Mesendoderm (in vitro differentiated cells): Measurements from ENCODE around the gene DTNB.

Experiments used
- DNase-seq: peaks from one replicate; pipeline ENCODE4 v3.0.0; 2013
- H2AK5ac ChIP-seq: 2 replicates; pipeline ENCODE4 v1.6.1; 2013; ENCODE audit warnings: low read length, inconsistent platforms
- H2BK120ac ChIP-seq: 2 replicates; pipeline ENCODE4 v1.6.1; 2013; ENCODE audit warnings: low read depth, mild to moderate bottlenecking, low read length, moderate library complexity, mixed read lengths
- H2BK15ac ChIP-seq: replicated peaks from 2 replicates; pipeline ENCODE4 v1.6.1; 2013; ENCODE audit warnings: low read depth, mild to moderate bottlenecking, moderate library complexity
- H2BK5ac ChIP-seq: 2 replicates; pipeline ENCODE4 v1.6.1; 2013; ENCODE audit warnings: low read length, inconsistent platforms
- H3K18ac ChIP-seq: 2 replicates; pipeline ENCODE4 v1.6.1; 2013; ENCODE audit warnings: mild to moderate bottlenecking, low read length, mixed read lengths
- H3K23ac ChIP-seq: one replicate; pipeline ENCODE4 v1.6.1; 2013; ENCODE audit warnings: low read length
- H3K27ac ChIP-seq: 2 replicates; pipeline ENCODE4 v1.5.1; 2013; ENCODE audit warnings: low read depth, mild to moderate bottlenecking, inconsistent platforms, low read length, moderate library complexity
- H3K27me3 ChIP-seq: 2 replicates; pipeline ENCODE4 v1.6.1; 2013; ENCODE audit warnings: low read length, control low read depth, mild to moderate bottlenecking, inconsistent platforms; ENCODE audit not compliant: insufficient read depth, poor library complexity
- H3K36me3 ChIP-seq: 2 replicates; pipeline ENCODE4 v1.6.1; 2013; ENCODE audit warnings: low read length, inconsistent platforms; ENCODE audit not compliant: control insufficient read depth, insufficient read depth
- H3K4ac ChIP-seq: one replicate; pipeline ENCODE4 v1.6.1; 2013; ENCODE audit warnings: low read depth, mild to moderate bottlenecking, low read length, moderate library complexity
- H3K4me1 ChIP-seq: 2 replicates; pipeline ENCODE4 v1.6.1; 2013; ENCODE audit warnings: low read depth, low read length, inconsistent platforms; ENCODE audit not compliant: control insufficient read depth
- H3K4me2 ChIP-seq: 2 replicates; pipeline ENCODE4 v1.6.1; 2013; ENCODE audit warnings: low read length
- H3K4me3 ChIP-seq: 2 replicates; pipeline ENCODE4 v1.5.1; 2013; ENCODE audit warnings: mild to moderate bottlenecking, low read length
- H3K56ac ChIP-seq: one replicate; pipeline ENCODE4 v1.6.1; 2013; ENCODE audit warnings: low read length
- H3K79me1 ChIP-seq: 2 replicates; pipeline ENCODE4 v1.6.1; 2013; ENCODE audit warnings: low read length, inconsistent platforms
- H3K79me2 ChIP-seq: 2 replicates; pipeline ENCODE4 v1.6.1; 2013; ENCODE audit warnings: mild to moderate bottlenecking, low read length; ENCODE audit not compliant: control insufficient read depth, insufficient read depth
- H3K9ac ChIP-seq: 2 replicates; pipeline ENCODE4 v1.6.1; 2013; ENCODE audit warnings: low read length, inconsistent platforms
- H4K5ac ChIP-seq: one replicate; pipeline ENCODE4 v1.6.1; 2013; ENCODE audit warnings: low read length
- H4K8ac ChIP-seq: one replicate; pipeline ENCODE4 v1.6.1; 2013; ENCODE audit warnings: low read depth, mild to moderate bottlenecking, control low read depth, low read length, moderate library complexity
- WGBS: extraction: QIAGEN DNeasy Blood & Tissue Kit; methylation state at CpG from one replicate; pipeline ENCODE4 v1.1.7; 2013; ENCODE audit warnings: low lambda C conversion rate, missing lambda C conversion rate; ENCODE audit not compliant: insufficient coverage; ENCODE audit errors: extremely low coverage; 5-methylcytosine and 5-hydroxymethylcytosine counted together

Gene DTNB

DNA sequence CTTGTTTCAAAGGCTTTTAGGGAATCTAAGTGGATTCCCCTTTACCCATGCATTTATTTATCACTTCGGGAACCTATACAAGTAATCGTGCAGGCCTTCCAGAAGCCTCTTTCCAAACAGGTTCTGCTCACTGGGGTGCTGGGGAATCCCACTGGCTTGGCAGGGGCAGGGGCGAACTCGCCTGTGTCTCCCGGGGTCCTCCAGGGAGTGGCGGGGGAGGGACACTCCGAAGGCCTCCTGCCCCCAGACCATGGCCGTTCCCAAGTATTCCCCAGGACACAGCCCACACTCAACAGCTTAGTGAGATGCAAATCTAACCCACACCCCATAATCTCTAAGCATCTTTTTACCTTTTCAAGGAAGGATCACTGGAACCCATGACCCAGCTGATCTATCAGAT is 338.2 kb downstream of the DTNB start:
- Histone ChIP-seq H2BK120ac (no peak overlapping the region), H2AK5ac (no peak overlapping the region), H3K23ac (no peak overlapping the region), H2BK5ac (no peak overlapping the region), H3K9ac (no peak overlapping the region), H3K4me2 (no peak overlapping the region), H3K27me3 (no peaks in the 10 kb centered on the region), H3K27ac (no peak overlapping the region), H3K4ac (no peak overlapping the region), H3K4me1 (no peaks in the 10 kb centered on the region), H3K18ac (no peak overlapping the region), H2BK15ac (no peak overlapping the region), H4K8ac (no peak overlapping the region), H3K4me3 (no peak overlapping the region), H3K79me2 (no peaks in the 10 kb centered on the region), H3K56ac (no peak overlapping the region), H4K5ac (no peak overlapping the region), H3K36me3 (no peaks in the 10 kb centered on the region), H3K79me1 (peaks cover 3% of the 10 kb centered on the region)
- no peak for DNase-seq
- WGBS, result no CpG with 5 or more reads among the region's 8 CpGs

DNA sequence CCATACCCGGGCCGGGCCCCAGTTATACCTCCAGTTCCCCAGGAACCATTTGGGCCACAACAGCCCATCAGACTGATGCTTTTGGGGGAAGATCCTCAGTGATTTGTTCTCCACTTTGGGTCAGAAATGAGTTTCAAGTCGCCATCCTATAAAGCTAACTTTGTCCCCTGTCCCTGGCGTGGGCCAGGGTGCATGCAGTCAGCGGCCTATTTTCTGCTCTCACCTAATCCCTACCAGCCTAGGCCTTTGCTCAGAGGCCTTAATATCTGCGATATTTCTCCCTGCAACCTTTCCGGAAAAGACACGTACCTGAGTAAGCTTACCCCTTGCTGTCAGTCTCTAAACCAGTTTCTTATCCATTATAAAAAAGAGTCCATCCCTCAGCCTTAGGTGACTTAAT is 338.9 kb downstream of the DTNB start:
- no peak overlapping the region for H2BK120ac ChIP-seq
- H2BK15ac ChIP-seq, result no peak overlapping the region
- no peak overlapping the region for H3K9ac ChIP-seq
- H4K5ac ChIP-seq, result no peak overlapping the region
- no peak overlapping the region for H3K56ac ChIP-seq
- H3K4ac ChIP-seq, result no peak overlapping the region
- H3K27ac ChIP-seq, result no peak overlapping the region
- no peak overlapping the region for H3K23ac ChIP-seq
- no peak overlapping the region for H2AK5ac ChIP-seq
- no peak for DNase-seq
- no peak overlapping the region for H3K4me3 ChIP-seq
- H4K8ac ChIP-seq, result no peak overlapping the region
- no peak overlapping the region for H3K4me2 ChIP-seq
- H3K79me2 ChIP-seq, result no peaks in the 10 kb centered on the region
- no peak overlapping the region for H2BK5ac ChIP-seq
- H3K36me3 ChIP-seq, result no peaks in the 10 kb centered on the region
- H3K18ac ChIP-seq, result no peak overlapping the region
- no CpG with 5 or more reads among the region's 8 CpGs for WGBS
- no peaks in the 10 kb centered on the region for H3K27me3 ChIP-seq
- H3K4me1 ChIP-seq, result no peaks in the 10 kb centered on the region
- H3K79me1 ChIP-seq, result peaks cover 3% of the 10 kb centered on the region

DNA sequence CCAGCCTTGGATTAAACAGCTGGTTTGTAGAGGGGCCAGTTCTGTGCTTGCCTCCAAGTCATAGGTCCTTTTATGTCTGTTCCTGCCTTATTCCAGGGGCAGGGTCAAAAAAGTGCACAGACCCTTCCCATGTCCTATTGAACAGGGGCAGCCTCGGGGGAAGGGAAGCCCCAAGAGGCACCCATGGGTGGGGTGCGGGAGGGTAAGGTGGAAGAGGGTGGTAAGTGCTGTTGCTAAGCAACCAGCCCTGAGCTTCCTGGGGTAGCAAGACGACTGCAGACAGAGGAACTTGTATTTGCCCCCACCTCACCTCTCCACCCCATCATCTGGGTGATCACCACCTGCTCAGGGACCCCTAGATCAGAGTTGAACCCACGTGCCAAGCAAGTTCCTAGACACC is 339.4 kb downstream of the DTNB start:
- H3K36me3 ChIP-seq, result no peaks in the 10 kb centered on the region
- WGBS, result no CpG with 5 or more reads among the region's 4 CpGs
- H3K4ac ChIP-seq, result no peak overlapping the region

DNA sequence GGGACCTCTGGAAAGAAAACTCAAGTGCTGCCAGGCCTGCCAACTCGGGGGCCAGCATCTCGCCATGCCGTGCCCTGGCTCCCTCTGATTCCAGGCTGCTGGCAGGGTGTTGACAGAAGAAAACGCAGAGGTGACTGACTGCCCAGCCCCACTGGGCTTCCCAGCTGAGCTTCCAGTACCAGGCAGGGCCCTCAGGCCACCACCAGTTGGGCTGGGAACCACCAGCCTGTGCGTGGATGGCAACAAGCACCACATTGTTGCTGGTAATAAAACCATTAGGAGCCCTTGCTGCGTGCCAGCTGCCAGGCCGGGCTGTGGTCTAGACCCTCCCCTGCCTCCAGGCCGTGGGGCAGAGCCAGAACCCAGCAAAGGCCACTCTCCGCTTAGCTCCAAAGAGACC is 340.8 kb downstream of the DTNB start:
- Histone ChIP-seq H3K4me3 (no peak overlapping the region), H3K56ac (no peak overlapping the region), H3K4me1 (no peaks in the 10 kb centered on the region), H3K27me3 (no peaks in the 10 kb centered on the region), H2BK5ac (no peak overlapping the region), H2AK5ac (no peak overlapping the region), H4K8ac (no peak overlapping the region), H2BK120ac (no peak overlapping the region), H2BK15ac (no peak overlapping the region), H3K79me2 (no peaks in the 10 kb centered on the region), H3K4me2 (no peak overlapping the region), H3K36me3 (no peaks in the 10 kb centered on the region), H3K18ac (no peak overlapping the region), H3K9ac (no peak overlapping the region), H4K5ac (no peak overlapping the region), H3K4ac (no peak overlapping the region), H3K27ac (no peak overlapping the region), H3K23ac (no peak overlapping the region), H3K79me1 (peaks cover 3% of the 10 kb centered on the region)
- WGBS, result no CpG with 5 or more reads among the region's 9 CpGs
- DNase-seq, result no peak

More for the DNA sequence above, 339.4 kb downstream of the DTNB start:
- H3K4me2 ChIP-seq, result no peak overlapping the region
- no peaks in the 10 kb centered on the region for H3K79me2 ChIP-seq
- H4K5ac ChIP-seq, result no peak overlapping the region
- no peak overlapping the region for H3K9ac ChIP-seq
- no peak overlapping the region for H3K4me3 ChIP-seq
- H3K18ac ChIP-seq, result no peak overlapping the region
- no peak overlapping the region for H2BK5ac ChIP-seq
- H3K23ac ChIP-seq, result no peak overlapping the region
- peaks cover 3% of the 10 kb centered on the region for H3K79me1 ChIP-seq
- no peak overlapping the region for H3K27ac ChIP-seq
- H2BK15ac ChIP-seq, result no peak overlapping the region
- DNase-seq, result no peak
- H2AK5ac ChIP-seq, result no peak overlapping the region
- no peak overlapping the region for H2BK120ac ChIP-seq
- H4K8ac ChIP-seq, result no peak overlapping the region
- no peaks in the 10 kb centered on the region for H3K27me3 ChIP-seq
- H3K56ac ChIP-seq, result no peak overlapping the region
- no peaks in the 10 kb centered on the region for H3K4me1 ChIP-seq

DNA sequence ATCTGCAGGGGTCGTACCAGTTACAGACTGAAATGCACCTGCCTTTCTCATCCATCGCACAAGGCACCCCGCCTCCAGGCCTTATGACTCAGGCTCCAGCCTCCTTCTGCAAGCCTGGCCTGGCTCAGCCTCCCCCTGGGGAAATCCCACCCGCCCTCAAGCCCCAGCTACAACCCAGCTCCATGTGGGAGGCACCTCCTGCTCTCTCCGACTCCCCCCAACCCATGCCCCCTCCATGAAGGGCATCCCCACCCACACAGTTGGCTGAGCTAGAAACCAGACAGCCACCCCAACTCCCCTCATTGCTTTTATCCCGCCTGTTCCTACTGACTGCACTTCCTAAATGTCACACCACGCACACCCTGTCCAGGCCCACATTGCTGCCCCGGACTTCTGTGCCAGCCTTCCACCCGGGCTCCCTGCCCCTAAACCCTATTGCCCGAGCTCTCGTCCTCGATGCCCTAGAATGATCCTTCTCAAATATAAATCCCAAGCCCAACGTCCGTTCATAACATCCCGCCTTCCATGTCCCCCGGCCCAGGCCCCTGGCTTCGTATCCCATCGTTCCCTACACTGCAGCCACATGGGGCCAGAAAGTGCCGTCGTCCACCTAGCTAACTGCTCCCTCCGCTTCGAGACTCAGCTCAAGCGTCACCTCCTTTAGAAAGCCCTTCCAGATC is 341.6 kb downstream of the DTNB start:
- Histone ChIP-seq H3K79me2 (no peaks in the 10 kb centered on the region), H3K23ac (no peak overlapping the region), H3K56ac (no peak overlapping the region), H2AK5ac (no peak overlapping the region), H3K4me2 (no peak overlapping the region), H3K27ac (no peak overlapping the region), H3K18ac (no peak overlapping the region), H3K4ac (no peak overlapping the region), H4K5ac (no peak overlapping the region), H2BK120ac (no peak overlapping the region), H2BK15ac (no peak overlapping the region), H3K4me3 (no peak overlapping the region), H3K36me3 (no peaks in the 10 kb centered on the region), H2BK5ac (no peak overlapping the region), H4K8ac (no peak overlapping the region), H3K79me1 (no peaks in the 10 kb centered on the region), H3K9ac (no peak overlapping the region), H3K27me3 (no peaks in the 10 kb centered on the region), H3K4me1 (no peaks in the 10 kb centered on the region)
- WGBS, result no CpG with 5 or more reads among the region's 23 CpGs
- no peak for DNase-seq

- Histone ChIP-seq H3K9ac (no peak overlapping the region), H2BK120ac (no peak overlapping the region), H3K27me3 (no peaks in the 10 kb centered on the region), H3K4ac (no peak overlapping the region), H3K79me1 (no peaks in the 10 kb centered on the region), H3K4me1 (no peaks in the 10 kb centered on the region), H3K79me2 (no peaks in the 10 kb centered on the region), H4K5ac (no peak overlapping the region), H3K27ac (no peak overlapping the region), H3K4me2 (no peak overlapping the region), H3K18ac (no peak overlapping the region), H3K23ac (no peak overlapping the region), H3K56ac (no peak overlapping the region), H3K4me3 (no peak overlapping the region), H4K8ac (no peak overlapping the region), H2BK15ac (no peak overlapping the region), H3K36me3 (no peaks in the 10 kb centered on the region), H2AK5ac (no peak overlapping the region), H2BK5ac (no peak overlapping the region)
- WGBS, result no CpG with 5 or more reads among the region's 4 CpGs
- no peak for DNase-seq
Observed at GRCh38 chr2:25330937-25331336, 342.4 kb downstream of the DTNB start.
